ENCODE results near the gene RSPO4.

DNA sequence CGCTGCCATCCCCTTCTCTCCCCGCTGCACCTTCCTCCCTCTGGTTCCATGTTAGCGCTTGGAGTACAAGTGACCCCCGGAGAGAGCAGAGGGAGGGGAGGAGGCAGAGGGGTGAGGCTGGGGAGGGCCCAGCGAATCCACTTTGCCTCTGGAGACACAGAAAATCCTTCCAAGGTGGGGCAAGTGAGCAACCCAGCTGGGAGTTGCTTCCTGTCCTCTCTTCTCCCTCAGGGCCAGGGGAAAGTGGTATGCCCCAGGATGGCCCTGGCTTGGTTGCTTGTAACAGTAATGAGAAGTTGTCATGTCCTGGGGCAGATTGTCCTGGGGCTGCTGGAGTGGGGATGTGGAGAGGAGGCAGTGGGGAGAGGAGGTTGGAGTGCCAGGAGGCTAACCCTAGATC, 85.3 kb downstream of the RSPO4 start:
- TF ChIP-seq, protein P1, sequence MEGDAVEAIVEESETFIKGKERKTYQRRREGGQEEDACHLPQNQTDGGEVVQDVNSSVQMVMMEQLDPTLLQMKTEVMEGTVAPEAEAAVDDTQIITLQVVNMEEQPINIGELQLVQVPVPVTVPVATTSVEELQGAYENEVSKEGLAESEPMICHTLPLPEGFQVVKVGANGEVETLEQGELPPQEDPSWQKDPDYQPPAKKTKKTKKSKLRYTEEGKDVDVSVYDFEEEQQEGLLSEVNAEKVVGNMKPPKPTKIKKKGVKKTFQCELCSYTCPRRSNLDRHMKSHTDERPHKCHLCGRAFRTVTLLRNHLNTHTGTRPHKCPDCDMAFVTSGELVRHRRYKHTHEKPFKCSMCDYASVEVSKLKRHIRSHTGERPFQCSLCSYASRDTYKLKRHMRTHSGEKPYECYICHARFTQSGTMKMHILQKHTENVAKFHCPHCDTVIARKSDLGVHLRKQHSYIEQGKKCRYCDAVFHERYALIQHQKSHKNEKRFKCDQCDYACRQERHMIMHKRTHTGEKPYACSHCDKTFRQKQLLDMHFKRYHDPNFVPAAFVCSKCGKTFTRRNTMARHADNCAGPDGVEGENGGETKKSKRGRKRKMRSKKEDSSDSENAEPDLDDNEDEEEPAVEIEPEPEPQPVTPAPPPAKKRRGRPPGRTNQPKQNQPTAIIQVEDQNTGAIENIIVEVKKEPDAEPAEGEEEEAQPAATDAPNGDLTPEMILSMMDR (IDR thresholded peaks at IDR 0.05 in 4 of 5, conservative IDR thresholded peaks at IDR 0.05 in 1 of 5) = no peak
- no peak for TF ChIP-seq POLR2A (IDR thresholded peaks at IDR 0.05)
